ENCODE results near the gene SH3BGRL2.

SH3BGRL2 gene

DNA sequence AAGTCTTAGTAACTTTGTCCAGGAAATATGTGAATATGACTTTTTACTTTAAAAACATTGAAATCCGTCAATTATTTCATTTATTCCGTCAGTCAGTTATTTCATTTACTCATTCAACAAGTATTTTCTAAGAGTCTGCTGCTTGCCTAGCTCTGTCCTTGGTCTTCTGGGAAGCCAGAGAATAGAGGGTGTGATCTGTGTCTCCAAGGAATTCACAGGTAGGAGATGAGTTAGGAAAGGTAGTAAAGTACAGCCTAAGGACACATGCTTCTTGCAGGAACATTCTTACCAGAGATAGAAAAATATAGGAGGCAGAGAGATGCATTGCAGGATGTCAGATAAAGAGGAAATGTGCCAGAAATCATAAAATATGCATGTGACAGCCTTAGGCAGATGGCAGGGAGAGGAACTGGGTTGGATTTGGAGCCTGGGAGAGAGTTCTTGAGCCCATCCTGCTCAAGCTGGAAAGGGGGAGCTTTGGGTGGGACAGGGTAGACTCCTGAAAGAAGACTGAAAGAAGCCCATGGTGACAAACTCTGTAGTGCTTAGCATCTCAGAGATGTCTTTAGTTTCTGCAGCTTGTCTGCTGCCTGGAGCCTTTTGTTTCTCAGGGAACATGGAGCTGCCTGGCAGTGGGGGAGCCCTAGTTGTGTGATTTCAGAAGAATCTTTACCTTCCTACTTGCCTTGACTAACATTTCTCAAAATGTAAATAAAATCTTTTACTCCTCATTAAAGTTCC is 3.5 kb downstream of the SH3BGRL2 start:
- TF ChIP-seq, protein P1, sequence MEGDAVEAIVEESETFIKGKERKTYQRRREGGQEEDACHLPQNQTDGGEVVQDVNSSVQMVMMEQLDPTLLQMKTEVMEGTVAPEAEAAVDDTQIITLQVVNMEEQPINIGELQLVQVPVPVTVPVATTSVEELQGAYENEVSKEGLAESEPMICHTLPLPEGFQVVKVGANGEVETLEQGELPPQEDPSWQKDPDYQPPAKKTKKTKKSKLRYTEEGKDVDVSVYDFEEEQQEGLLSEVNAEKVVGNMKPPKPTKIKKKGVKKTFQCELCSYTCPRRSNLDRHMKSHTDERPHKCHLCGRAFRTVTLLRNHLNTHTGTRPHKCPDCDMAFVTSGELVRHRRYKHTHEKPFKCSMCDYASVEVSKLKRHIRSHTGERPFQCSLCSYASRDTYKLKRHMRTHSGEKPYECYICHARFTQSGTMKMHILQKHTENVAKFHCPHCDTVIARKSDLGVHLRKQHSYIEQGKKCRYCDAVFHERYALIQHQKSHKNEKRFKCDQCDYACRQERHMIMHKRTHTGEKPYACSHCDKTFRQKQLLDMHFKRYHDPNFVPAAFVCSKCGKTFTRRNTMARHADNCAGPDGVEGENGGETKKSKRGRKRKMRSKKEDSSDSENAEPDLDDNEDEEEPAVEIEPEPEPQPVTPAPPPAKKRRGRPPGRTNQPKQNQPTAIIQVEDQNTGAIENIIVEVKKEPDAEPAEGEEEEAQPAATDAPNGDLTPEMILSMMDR (IDR thresholded peaks at IDR 0.05; ENCODE audit: borderline replicate concordance, insufficient read depth, low read depth, low read length), result no peak

GRCh38 chr6:79635232-79635543 is 4.1 kb downstream of the SH3BGRL2 start:
- TF ChIP-seq, protein P1 (IDR thresholded peaks at IDR 0.05; ENCODE audit: borderline replicate concordance, insufficient read depth, low read depth, low read length), result no peak
- no peak overlapping the region for H3K4me3 ChIP-seq (ENCODE audit: low read depth, low read length)

More for the DNA sequence above, 3.5 kb downstream of the SH3BGRL2 start:
- no peak overlapping the region for H3K4me3 ChIP-seq (ENCODE audit: low read depth, low read length)

DNA sequence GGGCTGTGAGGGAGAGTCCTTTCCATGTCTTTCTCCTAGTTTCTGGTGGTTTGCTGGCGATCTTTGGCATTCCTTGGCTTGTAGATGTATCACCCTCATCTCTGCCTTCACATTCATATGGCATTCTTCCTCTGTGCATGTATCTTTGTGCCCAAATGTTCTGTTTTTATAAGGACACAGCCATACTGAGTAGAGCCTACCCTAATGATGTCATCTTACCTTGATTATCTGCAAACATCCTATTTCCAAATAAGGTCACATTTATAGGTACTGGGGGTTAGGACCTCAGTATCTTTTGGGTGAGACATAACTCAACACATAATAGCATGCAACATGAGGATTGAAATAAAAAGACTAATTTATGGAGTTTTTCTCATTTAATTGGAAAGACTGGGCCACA is 5.5 kb downstream of the SH3BGRL2 start:
- no peak overlapping the region for H3K4me3 ChIP-seq (ENCODE audit: low read depth, low read length)
- TF ChIP-seq, protein P1 (IDR thresholded peaks at IDR 0.05; ENCODE audit: borderline replicate concordance, insufficient read depth, low read depth, low read length), result no peak

DNA sequence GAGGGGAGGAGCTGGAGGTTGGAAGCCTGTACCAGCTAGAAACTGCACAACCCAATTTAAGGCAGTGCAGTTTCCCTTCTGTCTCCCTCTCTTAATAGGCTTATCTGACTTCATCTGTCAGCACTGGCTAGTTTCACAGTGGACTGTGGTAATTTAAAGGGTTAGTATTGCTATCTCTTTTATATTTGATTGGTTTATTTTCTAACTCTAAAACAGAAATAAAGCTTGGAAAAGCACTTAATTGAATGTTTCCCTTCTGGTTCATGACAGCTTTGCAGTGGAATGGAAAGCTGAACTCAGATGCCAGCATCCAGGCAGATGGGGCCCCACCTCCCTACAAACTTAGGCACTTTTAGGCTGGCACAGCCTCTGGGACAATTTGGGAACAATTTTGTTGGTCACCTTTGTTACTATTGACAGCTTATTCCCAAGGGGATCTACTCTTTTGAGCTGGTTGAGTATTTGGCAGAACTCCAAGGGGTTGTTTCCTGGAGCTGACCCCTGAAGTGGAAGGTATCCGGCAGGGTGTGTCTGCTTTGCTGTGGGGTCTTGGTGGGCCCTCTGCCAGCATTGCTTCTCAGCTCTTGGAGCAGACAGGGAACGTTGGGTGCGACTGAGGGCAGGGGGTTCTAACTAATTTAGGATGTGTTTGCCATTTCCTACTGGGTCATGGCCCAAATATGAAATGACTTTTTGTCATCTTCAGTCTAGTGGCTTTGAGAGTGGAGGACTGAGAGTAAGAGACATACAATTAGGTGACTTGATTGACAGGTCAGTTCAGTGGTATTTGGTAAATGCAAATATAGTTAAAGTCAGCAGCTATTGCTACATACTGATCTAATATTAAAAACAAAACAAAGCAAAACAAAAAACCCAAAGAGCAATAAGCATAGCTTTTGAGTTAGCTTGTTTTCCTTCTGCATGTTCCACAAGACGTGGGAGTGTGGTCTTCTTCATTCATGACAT is 9.3 kb downstream of the SH3BGRL2 start:
- H3K4me3 ChIP-seq (ENCODE audit: low read depth, low read length), result no peak overlapping the region
- TF ChIP-seq, protein P1 (IDR thresholded peaks at IDR 0.05; ENCODE audit: borderline replicate concordance, insufficient read depth, low read depth, low read length), result no peak

DNA sequence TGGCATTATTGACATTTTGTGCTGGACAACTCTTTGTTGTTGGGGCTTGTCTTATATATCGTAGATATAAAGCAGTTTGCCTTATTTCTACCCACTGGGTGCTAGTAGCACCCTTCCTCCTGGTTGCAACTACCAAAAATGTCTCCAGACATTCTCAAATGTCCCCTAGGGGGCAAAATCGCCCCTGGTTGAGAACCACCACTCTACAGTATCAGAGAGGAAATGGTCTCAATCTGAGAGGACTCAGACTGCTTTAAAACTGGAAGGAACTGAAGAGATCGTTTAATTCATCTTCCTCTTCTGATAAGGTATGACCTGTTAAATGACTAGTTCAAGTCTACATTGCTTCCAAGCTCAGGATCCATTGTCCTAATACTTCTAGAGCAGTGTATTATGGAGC is 14.9 kb downstream of the SH3BGRL2 start:
- TF ChIP-seq, protein P1 (IDR thresholded peaks at IDR 0.05; ENCODE audit: borderline replicate concordance, insufficient read depth, low read depth, low read length), result no peak
- no peak overlapping the region for H3K4me3 ChIP-seq (ENCODE audit: low read depth, low read length)

DNA sequence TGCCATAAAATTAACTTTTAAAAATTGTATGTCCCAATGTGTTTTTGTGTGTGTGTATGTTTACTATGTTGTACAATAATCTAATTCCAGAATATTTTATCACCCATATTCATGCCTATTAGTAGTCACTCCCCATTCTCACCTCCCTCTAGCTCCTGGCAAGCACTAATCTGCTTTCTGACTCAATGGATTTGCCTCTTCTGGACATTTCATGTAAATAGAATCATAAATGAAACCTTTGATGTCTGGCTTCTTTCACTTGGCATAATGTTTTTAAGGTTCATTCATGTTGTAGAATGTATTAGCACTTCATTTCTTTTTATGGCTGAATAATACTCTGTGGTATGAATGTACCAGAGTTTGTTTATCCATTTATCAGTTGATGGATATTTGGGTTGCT is 15.4 kb downstream of the SH3BGRL2 start:
- no peak overlapping the region for H3K4me3 ChIP-seq (ENCODE audit: low read depth, low read length)
- TF ChIP-seq, protein P1 (IDR thresholded peaks at IDR 0.05; ENCODE audit: borderline replicate concordance, insufficient read depth, low read depth, low read length), result no peak
